Fibroblast of peridontal ligament (primary cell): ENCODE data around the gene RDX.
"Not testable (repeated sequence)": the region's sequence is repeated elsewhere in the genome, so short reads cannot be mapped to it uniquely, and the experiment has no call there.

Source experiments
- DNase-seq: peaks from one replicate; pipeline ENCODE4 v3.0.0-alpha.2; 2010; ENCODE audit errors: extremely low read depth

The RDX gene

GRCh38 chr11:110296226-110297075 lies at the start of gene RDX:
RDX (minus strand) TSS chr11:110296614; CDS start chr11:110279692, 16,922 bp downstream.
- peak; percentile 68 for DNase-seq

DNA sequence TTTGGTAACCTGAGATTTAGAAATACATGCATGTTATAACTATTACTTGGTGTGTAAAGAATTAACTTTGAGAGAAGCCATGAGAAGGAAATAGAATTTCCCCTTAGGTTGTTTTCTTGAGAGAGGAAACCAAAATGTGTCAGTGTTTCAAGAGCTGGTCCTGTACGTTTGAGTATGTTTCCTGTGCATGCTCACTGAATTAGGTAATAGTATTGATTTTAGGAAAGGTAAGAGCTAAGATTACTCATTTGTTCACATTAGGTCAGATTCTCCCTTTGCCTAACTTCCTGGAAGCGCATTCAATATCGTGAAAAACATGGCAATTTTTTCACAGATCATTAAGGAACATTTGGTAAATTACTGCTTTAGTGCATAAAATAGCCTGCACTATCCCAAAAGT lies 49.3 kb upstream of the RDX start:
- DNase-seq = no peak

GRCh38 chr11:110340436-110340835 lies 44.0 kb upstream of the RDX start:
- DNase-seq = no peak

DNA sequence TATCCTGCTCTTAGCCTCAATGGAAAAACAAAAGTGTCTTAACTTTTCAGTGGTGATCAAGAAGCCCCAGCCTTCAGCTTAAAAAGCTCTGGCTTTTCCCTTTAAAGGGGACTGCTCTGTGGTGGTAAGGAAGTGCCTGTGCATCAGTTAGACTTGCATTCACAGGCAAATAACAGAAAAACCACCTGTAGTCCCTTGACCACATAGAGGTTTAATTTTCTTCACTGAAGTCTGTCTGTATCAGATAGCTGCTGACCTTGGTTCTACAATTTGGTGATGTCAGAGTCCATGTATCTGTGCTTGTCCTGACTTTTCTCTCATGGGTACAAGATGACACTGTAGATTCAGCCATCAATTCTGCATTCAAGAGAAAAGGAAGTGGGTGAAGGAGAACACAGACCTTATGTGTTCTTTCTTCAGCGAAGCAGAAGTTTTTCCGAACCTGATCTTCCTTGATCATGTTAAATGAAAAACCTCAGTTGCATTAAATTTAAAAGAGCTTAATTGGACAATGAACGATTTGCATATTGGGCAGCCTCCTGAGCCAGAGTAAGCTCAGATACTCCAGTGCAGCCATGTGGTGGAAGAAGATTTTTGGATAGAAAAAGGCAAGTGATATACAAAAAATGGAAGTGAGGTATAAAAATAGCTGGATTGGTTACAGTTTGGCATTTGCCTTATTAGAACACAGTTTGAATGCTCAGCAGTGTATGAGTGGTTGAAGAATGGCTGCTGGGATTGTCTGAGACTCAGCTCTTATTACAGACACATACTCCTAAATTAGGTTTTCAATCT lies 43.2 kb upstream of the RDX start:
- DNase-seq = no peak

- no peak for DNase-seq
Measured at GRCh38 chr11:110338684-110339083, 42.3 kb upstream of the RDX start.

DNA sequence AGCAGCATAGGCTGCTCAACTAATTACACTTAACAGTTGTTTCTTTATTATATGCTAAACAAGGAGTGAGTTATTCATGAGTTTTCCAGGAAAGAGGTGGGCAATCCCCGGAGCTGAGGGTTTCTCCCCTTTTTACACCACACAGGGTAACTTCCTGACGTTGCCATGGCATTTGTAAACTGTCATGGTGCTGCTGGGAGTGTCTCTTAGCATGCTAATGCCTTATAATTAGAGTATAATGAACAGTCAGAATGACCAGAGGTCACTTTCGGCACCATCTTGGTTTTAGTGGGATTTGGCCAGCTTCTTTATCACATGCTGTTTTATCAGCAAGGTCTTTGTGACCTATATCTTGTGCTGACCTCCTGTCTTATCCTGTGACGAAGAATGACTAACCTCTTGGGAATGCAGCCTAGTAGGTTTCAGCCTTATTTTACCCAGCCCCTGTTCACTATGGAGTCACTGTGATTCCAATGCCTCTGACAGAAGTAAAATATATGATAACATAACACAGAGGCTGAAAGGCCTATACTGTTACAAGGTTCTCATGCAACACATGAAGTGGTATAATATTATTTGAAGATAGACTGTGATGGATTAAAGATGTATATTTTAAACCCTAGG lies 41.3 kb upstream of the RDX start:
- no peak for DNase-seq

DNA sequence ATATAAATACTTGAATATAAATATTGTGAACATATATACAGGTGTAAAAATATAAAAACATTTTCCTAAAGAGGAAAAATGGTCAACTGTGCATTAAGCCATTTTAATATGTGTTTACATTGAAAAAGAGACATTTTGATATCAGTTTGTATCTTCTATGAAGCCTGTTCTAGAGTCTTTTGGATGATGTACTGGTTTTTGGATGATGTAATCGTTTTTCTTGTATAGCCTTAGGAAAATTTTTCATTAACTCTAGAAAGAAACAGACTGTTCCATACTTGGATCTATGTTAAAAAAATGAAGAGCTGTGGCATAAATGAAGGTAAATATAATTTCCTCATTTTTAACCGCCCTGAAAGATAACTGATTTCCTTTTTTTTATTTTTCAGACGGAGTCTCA lies 39.6 kb upstream of the RDX start:
- no peak for DNase-seq

DNA sequence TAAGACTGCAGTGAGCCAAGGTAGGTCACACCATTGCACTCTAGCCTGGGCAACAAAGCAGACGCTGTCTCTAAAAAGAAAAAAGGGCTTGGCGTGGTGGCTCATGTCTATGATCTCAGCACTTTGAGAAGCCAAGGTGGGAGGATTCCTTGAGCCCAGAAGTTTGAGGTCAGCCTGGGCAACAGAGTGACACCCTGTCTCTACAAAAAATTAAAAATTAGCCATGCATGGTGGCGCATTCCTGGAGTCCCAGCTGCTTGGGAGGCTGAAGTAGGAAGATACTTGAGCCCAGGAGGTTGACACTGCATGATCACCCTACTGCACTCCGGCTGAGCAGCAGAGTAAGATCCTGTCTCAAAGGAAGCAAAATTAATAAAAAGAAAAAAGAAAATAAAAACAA lies 38.9 kb upstream of the RDX start:
- DNase-seq = no peak

DNA sequence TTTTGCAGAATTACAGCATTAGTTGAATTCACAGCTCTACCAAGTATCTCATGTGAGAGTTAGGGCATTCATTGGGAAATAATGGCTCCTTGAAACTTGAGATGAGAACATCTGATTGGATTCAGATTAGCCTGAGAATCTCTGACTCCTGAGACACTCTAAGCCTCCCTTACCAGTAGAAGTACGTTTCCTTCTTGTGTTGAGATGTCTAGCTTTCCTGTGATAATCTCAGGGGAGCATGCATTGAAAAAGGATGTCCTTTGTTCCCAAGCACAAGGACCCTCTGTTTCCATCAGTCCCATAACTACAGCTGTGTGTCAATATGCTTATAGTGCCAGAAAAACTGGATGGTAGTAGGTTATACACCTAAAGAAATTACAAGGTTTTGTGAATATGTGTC lies 35.2 kb upstream of the RDX start:
- DNase-seq = no peak

DNA sequence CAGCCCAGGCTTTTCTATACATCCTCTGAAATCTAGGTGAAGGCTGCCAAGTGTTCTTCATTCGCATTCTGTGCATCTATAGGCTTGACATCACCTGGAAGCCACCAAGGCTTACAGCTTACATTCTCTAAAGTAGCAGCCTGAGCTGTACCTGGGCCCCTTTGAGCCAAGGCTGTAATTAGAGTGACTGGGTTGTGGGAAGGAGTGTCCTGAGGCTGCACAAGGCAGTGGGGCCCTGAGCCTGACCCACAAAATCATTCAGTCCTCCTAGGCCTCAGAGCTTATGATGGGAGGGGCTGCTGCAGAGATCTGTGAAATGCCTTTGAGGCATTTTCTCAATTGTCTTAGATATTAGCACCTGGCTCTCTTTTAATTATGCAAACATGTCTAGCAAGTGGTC lies 33.0 kb upstream of the RDX start:
- no peak for DNase-seq

- no peak for DNase-seq
Measured at GRCh38 chr11:110327508-110327907, 31.1 kb upstream of the RDX start.

GRCh38 chr11:110323786-110324185 lies 27.4 kb upstream of the RDX start:
- DNase-seq = no peak

DNA sequence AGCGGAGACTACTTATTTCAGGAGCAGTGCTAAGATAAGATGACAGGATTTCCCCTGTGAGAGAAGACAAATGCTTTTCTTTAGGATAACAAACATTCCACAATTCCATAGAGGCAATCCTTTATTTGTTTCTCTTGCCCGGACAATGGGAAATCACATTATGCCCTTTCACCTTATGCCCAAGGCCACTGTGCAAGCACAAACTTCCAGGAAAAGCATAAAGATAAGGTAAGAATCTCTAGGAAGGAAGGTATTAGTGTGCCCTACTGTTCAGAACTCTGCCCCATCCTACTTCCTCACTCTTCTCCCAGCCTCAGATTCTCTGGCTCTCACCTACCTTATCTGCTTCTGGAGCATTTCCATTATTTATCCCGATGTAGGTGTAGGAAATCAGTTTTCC lies 23.1 kb upstream of the RDX start:
- no peak for DNase-seq

DNA sequence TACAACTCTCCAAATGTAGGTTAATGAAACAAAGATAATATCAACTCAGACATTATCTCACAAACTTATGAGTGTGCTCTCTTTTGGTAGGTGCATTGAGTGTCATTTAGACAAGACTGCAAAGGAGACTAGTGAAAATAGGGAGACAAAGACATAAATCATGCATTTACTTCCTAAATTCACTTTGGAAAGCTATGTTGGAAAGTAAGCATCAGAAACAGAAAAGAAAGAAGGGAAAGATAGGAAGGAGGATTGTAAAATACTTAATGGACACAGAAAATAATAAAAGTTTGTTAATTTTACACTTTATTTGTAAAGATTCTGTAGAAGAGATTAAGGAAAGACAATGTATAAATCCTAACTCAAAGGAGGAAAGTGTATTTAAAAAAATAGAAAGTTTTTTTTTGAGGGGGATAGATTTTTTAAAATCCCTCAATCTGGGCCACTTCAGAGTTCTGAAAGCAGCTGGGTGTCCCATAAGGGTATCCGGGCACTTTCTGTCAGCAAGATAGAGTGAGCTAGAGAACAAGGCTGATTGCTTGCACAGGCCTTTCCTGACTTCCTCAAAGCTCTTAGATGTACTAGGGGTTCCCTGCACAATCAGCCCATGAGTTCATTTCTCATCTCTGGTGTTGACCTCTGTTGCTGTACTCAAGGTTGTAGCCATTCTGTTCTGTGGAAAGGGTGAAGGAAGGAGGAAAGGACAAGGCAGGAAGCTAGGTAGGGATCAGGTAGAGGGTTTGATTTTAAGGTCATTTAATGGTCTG lies 22.4 kb upstream of the RDX start:
- DNase-seq = no peak

- DNase-seq = no peak
Measured at GRCh38 chr11:110317516-110317932, 21.1 kb upstream of the RDX start.

DNA sequence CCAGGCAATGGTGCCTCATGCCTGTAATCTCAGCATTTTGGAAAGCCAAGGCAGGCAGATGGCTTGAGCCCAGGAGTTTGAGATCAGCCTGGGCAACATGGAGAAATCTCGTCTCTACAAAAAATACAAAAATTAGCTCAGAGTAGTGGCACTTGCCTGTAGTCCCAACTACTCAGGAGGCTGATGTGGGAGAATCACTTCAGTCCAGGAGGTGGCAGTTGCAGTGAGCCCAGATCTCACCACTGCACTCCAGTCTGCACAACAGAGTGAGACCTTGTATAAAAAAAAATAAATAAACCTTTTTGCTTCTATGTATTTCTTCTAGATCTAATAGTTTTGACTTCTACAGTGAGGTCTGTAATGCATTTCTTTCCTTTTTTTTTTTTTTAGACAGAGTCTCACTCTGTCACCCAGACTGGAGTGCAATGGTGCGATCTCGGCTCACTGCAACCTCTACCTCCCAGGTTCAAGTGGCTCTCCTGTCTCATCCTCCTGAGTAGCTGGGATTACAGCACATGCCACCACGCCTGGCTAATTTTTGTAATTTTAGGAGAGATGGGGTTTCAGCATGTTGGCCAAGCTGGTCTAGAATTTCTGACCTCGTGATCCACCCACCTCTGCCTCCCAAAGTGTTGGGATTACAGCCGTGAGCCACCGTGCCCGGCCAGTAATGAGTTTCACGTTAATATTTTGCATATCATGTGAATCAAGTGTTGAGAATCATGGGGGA lies 18.1 kb upstream of the RDX start:
- no peak for DNase-seq

- no peak for DNase-seq
Measured at GRCh38 chr11:110312670-110313069, 16.3 kb upstream of the RDX start.

GRCh38 chr11:110311783-110312579 lies 15.6 kb upstream of the RDX start:
- DNase-seq = peak; percentile 50

GRCh38 chr11:110308071-110308470 lies 11.7 kb upstream of the RDX start:
- no peak for DNase-seq

DNA sequence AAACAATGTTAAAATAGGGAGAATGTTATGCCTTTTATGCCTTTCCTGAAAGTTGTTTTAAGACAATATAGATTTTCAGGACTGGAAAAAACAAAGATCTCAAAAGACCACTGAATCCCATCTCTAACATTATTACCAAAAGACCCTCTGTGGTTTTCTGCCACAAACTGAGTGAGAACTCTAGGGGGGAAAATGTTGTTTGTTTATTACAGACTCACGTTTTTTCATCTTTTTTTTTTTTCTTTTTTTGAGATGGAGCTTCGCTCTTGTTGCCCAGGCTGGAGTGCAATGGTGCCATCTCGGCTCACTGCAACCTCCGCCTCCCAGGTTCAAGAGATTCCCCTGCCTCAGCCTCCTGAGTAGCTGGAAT lies 9.6 kb upstream of the RDX start:
- not testable (repeated sequence) for DNase-seq
